Uterus (tissue), 4 donors: ENCODE data around the gene FGF14. TPM values are rescaled to one million over a fixed set of nuclear protein-coding genes. Genes with fewer than 3 reads are reported as not detected.
"Not testable (repeated sequence)": the region's sequence is repeated elsewhere in the genome, so short reads cannot be mapped to it uniquely, and the experiment has no call there.

ENCODE experiments used
- DNase-seq, 2 donors: peaks; one replicate each; pipeline ENCODE4 v3.0.0-alpha.2; 2019 to 2020
- H3K27ac ChIP-seq, 2 donors: fragments of 200-600 bp; sonication (generic); 1 replicate in 1 of 2; 2 replicates in 1 of 2; pipeline ENCODE4 v1.5.1; 2016 to 2018
- H3K27me3 ChIP-seq, 2 donors: fragments of 200-600 bp; sonication (generic); one replicate each; pipeline ENCODE4 v1.5.1; 2018 to 2019; ENCODE audit warnings: control low read depth in 1 of 2
- H3K36me3 ChIP-seq, 2 donors: fragments of 200-600 bp; sonication (generic); one replicate each; pipeline ENCODE4 v1.5.1; 2019; ENCODE audit warnings: control low read depth in 1 of 2
- H3K4me1 ChIP-seq, 2 donors: fragments of 200-600 bp; sonication (generic); one replicate each; pipeline ENCODE4 v1.5.1; 2018 to 2019; ENCODE audit warnings: control low read depth in 1 of 2
- H3K4me3 ChIP-seq, 2 donors: fragments of 200-600 bp; sonication (generic); 1 replicate in 1 of 2; 2 replicates in 1 of 2; pipeline ENCODE4 v1.5.1; 2018 to 2019; ENCODE audit warnings: mild to moderate bottlenecking in 1 of 2
- H3K9me3 ChIP-seq, 2 donors: fragments of 200-600 bp; sonication (generic); one replicate each; pipeline ENCODE4 v1.5.1; 2019; ENCODE audit warnings: control low read depth in 1 of 2
- POLR2A ChIP-seq, 2 donors: fragments of 450-650 bp; IDR thresholded peaks; one replicate each; pipeline ENCODE4 v1.6.1; 2016; ENCODE audit warnings: antibody characterized with exemption in 2 of 2, mild to moderate bottlenecking in 1 of 2, moderate library complexity in 1 of 2
- intact Hi-C: fragments of 100-400 bp; cut with DNase I; formaldehyde crosslinking; loops from one replicate; pipeline ENCODE4 v1.15.1; 2023; ENCODE audit warnings: low total_unique reads
- total RNA-seq, 4 donors: library from RNA; depleted of rRNA in 3 of 4; stranded (reverse); fragments of >200 nt in 3 of 4; gene quantifications; one replicate each; pipeline versions ENCODE4 v1.1.0 to v1.2.4, GENCODE V29; 2014 to 2023
- TF ChIP-seq, protein P1 (sequence below), 4 experiments: fragments of 200-600 bp in 2 of 4; fragments of 450-650 bp in 2 of 4; sonication (generic) in 2 of 4; IDR thresholded peaks; one replicate each; pipeline ENCODE4 v1.5.1; 2016 to 2019; ENCODE audit warnings: antibody characterized with exemption in 4 of 4, mild to moderate bottlenecking in 2 of 4, moderate library complexity in 1 of 4
- donor health status: DM: yes; HTN: yes; CAD: no.

FGF14 gene
- total RNA-seq, 4 donors from 2014 or later, result under 0.01 to 0.98 (median 0.62) TPM; not detected in 1

DNA sequence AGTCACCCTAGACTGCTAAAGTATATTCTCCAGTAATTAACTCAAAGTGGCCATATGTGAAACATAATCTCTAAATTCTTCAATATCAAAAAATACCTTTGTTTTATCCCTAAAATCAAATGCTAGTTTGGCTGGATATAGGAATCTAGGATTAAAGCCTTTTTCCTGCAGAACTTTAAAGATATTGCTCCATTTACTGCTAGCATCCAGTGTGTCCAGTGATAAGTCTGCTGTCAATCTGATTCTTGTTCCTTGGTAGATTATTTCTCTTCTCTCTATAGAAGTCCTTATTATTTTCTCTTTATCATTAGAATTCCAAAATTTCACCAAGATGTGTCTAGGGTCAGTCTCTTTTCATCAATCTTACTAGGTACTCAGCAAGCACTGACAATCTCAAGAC, 384.6 kb downstream of the FGF14 start:
- no peak for TF ChIP-seq POLR2A (IDR thresholded peaks at IDR 0.05)
- TF ChIP-seq, protein P1, sequence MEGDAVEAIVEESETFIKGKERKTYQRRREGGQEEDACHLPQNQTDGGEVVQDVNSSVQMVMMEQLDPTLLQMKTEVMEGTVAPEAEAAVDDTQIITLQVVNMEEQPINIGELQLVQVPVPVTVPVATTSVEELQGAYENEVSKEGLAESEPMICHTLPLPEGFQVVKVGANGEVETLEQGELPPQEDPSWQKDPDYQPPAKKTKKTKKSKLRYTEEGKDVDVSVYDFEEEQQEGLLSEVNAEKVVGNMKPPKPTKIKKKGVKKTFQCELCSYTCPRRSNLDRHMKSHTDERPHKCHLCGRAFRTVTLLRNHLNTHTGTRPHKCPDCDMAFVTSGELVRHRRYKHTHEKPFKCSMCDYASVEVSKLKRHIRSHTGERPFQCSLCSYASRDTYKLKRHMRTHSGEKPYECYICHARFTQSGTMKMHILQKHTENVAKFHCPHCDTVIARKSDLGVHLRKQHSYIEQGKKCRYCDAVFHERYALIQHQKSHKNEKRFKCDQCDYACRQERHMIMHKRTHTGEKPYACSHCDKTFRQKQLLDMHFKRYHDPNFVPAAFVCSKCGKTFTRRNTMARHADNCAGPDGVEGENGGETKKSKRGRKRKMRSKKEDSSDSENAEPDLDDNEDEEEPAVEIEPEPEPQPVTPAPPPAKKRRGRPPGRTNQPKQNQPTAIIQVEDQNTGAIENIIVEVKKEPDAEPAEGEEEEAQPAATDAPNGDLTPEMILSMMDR (IDR thresholded peaks at IDR 0.05), result no peak
- Histone ChIP-seq H3K9me3 (no peaks in the 10 kb centered on the region), H3K4me1 (no peaks in the 10 kb centered on the region), H3K27me3 (no peaks in the 10 kb centered on the region), H3K36me3 (no peaks in the 10 kb centered on the region), H3K4me3 (no peak overlapping the region), H3K27ac (no peak overlapping the region)
- intact Hi-C loops, result no loop called here
- DNase-seq, result no peak

DNA sequence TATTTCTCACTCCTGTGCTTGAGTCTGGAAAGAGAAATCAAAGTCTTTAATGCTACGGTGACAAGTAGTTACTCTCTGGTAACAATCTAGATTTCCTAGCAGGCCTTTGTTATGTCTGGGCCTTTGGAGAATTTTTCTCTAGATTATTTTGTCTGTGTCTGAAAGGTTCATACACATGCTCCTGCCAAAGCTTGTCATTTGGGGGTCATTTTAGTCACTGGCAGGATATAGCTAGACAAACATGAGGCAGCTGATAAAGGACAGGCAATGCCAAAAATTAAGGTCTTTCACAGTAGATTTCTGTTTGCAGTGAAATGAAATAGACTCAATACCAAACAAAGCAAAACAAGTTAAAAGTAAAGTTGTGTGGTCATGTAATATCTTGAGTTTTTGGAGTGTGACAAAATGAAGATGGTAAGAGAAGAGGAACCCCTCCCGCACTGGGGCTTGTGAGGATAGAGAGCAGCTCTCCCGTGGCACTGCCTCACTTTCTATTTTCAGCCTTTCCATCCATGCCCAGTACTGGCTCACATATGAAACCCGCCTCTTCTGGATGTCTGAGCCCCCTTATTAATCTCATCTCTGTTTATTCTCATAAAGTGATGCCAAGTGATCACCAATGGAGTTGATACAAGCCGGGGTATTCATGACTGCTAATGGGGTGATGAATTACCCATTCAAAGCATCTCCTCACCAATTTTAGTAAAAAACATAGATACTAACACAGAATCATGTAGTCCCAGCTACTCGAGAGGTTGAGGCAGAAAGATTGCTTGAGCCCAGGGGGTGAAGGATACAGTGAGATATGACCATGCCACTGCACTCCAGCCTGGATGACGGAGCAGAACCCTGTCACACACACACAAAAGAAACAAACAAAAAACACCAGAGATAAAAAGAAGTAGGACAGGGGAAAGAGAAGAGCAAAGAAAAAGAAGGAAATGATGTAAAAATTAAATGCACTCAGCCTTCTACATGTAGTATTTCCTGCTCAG, 389.3 kb downstream of the FGF14 start:
- intact Hi-C loops, result no loop called here
- TF ChIP-seq POLR2A (IDR thresholded peaks at IDR 0.05), result no peak
- TF ChIP-seq, protein P1 (IDR thresholded peaks at IDR 0.05), result no peak
- no peaks in the 10 kb centered on the region for H3K27me3 ChIP-seq
- no peak for DNase-seq
- no peaks in the 10 kb centered on the region for H3K4me1 ChIP-seq
- H3K36me3 ChIP-seq, result no peaks in the 10 kb centered on the region
- H3K4me3 ChIP-seq, result no peak overlapping the region
- no peak overlapping the region for H3K27ac ChIP-seq
- no peaks in the 10 kb centered on the region for H3K9me3 ChIP-seq

DNA sequence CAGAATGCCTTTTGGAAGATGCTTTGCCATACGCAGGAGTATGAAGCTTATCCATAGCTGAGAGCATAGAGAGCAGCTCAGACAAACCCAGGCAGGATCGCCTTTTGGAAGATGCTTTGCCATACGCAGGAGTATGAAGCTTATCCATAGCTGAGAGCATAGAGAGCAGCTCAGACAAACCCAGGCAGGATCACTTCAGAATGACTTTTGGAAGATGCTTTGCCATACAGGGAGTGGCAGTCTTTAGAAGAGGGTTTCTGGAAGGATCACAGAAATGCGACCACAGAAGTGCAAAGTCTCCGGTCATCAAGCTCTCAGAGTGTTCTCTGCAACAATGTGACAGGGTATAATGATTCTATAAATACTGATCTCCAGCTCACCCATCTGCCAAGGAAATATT, 390.4 kb downstream of the FGF14 start:
- H3K27me3 ChIP-seq, H3K4me3 ChIP-seq, H3K9me3 ChIP-seq, H3K4me1 ChIP-seq, H3K27ac ChIP-seq, DNase-seq, H3K36me3 ChIP-seq, intact Hi-C loops: not testable (repeated sequence)

DNA sequence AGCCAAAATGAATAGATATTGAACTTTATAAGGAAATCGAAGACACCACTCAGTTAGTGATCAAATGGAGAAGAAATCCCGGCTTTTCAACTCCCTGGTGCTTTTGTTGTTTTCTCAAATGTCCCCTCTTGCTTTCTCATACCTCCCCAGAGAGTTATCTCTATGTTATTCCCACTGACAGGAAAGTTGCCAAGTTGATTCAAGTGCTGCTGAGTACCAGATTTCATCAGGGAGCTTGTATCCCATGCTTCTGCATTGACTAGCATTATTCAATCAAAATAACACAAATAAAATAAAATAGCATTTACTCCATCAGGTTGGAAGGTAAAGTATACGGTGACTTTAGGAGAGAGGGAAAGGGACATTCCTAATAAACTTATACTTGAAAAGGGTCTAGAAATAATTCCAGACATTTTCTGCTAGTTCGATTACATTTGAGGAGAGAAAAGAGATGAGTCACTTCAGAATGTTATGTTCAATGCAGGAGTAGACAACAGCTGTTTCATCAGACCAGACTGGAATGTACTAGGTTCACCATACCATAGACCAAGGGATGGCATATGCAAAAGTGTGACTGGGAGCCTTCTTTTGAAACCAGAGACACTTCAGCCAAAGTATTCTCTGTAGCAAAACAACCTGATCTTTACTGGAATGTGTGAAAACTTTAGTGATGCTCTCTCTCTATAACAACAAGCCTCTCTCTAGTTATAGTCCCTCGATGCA, 397.8 kb downstream of the FGF14 start:
- intact Hi-C loops, result no loop called here
- H3K36me3 ChIP-seq, result no peaks in the 10 kb centered on the region
- no peaks in the 10 kb centered on the region for H3K9me3 ChIP-seq
- DNase-seq, result no peak
- H3K4me1 ChIP-seq, result no peaks in the 10 kb centered on the region
- H3K4me3 ChIP-seq, result no peak overlapping the region
- H3K27ac ChIP-seq, result peak overlapping the region in 1 of 2 donors; percentile 8
- TF ChIP-seq POLR2A (IDR thresholded peaks at IDR 0.05), result no peak
- TF ChIP-seq, protein P1 (IDR thresholded peaks at IDR 0.05), result no peak
- H3K27me3 ChIP-seq, result no peaks in the 10 kb centered on the region

DNA sequence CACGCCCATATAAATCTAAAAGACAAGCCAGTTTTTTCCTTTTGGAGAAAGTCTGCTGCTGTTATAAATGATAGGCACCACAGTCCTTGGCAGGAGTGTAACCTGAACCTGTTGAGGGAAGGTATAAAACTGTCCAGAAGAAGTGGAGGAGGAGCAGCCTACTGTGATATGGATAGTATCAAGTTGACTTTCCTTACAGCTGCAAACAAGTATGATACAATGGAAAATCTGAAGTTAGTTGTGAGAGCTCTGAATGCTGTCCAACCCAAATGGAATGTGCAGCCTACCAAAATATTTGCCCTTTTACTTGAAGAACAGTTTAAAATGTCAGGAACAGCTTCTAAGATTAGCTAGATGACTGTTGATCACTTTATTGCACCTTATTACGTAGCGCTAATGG, 399.6 kb downstream of the FGF14 start:
- intact Hi-C loops, result no loop called here
- DNase-seq, result peak in 1 of 2 donors; percentile 48
- peak overlapping the region in 1 of 2 donors; percentile 74 for H3K27ac ChIP-seq
- H3K4me1 ChIP-seq, result no peaks in the 10 kb centered on the region
- H3K4me3 ChIP-seq, result no peak overlapping the region
- no peaks in the 10 kb centered on the region for H3K9me3 ChIP-seq
- TF ChIP-seq, protein P1 (IDR thresholded peaks at IDR 0.05), result no peak
- TF ChIP-seq POLR2A (IDR thresholded peaks at IDR 0.05), result no peak
- H3K27me3 ChIP-seq, result no peaks in the 10 kb centered on the region
- H3K36me3 ChIP-seq, result no peaks in the 10 kb centered on the region
